Neural cell (in vitro differentiated cells): Measurements from ENCODE around the gene PPP4R2. TPM values are rescaled to one million over a fixed set of nuclear protein-coding genes. Genes with fewer than 3 reads are reported as not detected.

Source experiments
- H2AFZ ChIP-seq: fragments of 200-600, 300-800 bp; sonication (generic), shearing (Covaris generic); 2 replicates; pipeline ENCODE4 v1.6.0; 2014; ENCODE audit warnings: low read depth, mild to moderate bottlenecking, antibody characterized with exemption, low read length, moderate library complexity
- H3F3A ChIP-seq: fragments of 200-600 bp; shearing (Covaris generic); 2 replicates; pipeline ENCODE4 v1.6.1; 2016; ENCODE audit warnings: mild to moderate bottlenecking, moderate library complexity, mixed read lengths, antibody characterized with exemption, low read length; ENCODE audit not compliant: insufficient read depth, poor library complexity, severe bottlenecking
- H3K27ac ChIP-seq: fragments of 200-600, 300-800 bp; sonication (generic), shearing (Covaris generic); 2 replicates; pipeline ENCODE4 v1.5.1; 2014; ENCODE audit warnings: mild to moderate bottlenecking, low read length, moderate library complexity
- H3K27me3 ChIP-seq: fragments of 300-800, 200-600 bp; sonication (generic), shearing (Covaris generic); 2 replicates; pipeline ENCODE4 v1.6.0; 2014; ENCODE audit warnings: mild to moderate bottlenecking, low read depth, low read length, moderate library complexity; ENCODE audit not compliant: insufficient read depth
- H3K36me3 ChIP-seq: fragments of 300-800, 200-600 bp; sonication (generic), shearing (Covaris generic); 2 replicates; pipeline ENCODE4 v1.5.1; 2014; ENCODE audit warnings: mild to moderate bottlenecking, antibody characterized with exemption, low read length, moderate library complexity; ENCODE audit not compliant: insufficient read depth
- H3K4me2 ChIP-seq: fragments of 300-800, 200-600 bp; sonication (generic), shearing (Covaris generic); 2 replicates; pipeline ENCODE4 v1.6.0; 2014; ENCODE audit warnings: mild to moderate bottlenecking, low read length
- H3K4me3 ChIP-seq: fragments of 300-800, 200-600 bp; sonication (generic), shearing (Covaris generic); 2 replicates; pipeline ENCODE4 v1.5.1; 2014; ENCODE audit warnings: mild to moderate bottlenecking, low read length, moderate library complexity
- H3K79me2 ChIP-seq: fragments of 200-600 bp; shearing (Covaris generic); replicated peaks from 2 replicates; pipeline ENCODE4 v1.6.0; 2014; ENCODE audit warnings: mild to moderate bottlenecking, low read length, moderate library complexity; ENCODE audit not compliant: insufficient read depth
- H3K9ac ChIP-seq: fragments of 300-800, 200-600 bp; sonication (generic), shearing (Covaris generic); 2 replicates; pipeline ENCODE4 v1.6.1; 2016; ENCODE audit warnings: mild to moderate bottlenecking, low read length, mixed read lengths
- H3K9me2 ChIP-seq: fragments of 200-600 bp; shearing (Covaris generic); 2 replicates; pipeline ENCODE4 v1.6.1; 2016; ENCODE audit warnings: mild to moderate bottlenecking, low read length, mixed read lengths; ENCODE audit not compliant: insufficient read depth
- H3K9me3 ChIP-seq: fragments of 200-600, 300-800 bp; sonication (generic), shearing (Covaris generic); 2 replicates; pipeline ENCODE4 v1.6.1; 2016; ENCODE audit warnings: mild to moderate bottlenecking, mixed run types, low read length, moderate library complexity, mixed read lengths
- H4K20me1 ChIP-seq: fragments of 200-600 bp; shearing (Covaris generic); 2 replicates; pipeline ENCODE4 v1.6.1; 2016; ENCODE audit warnings: mild to moderate bottlenecking, mixed run types; ENCODE audit not compliant: insufficient read depth
- CTCF ChIP-seq: fragments of 450-650 bp; IDR thresholded peaks from 2 replicates; pipeline ENCODE4 v1.5.1; 2014; ENCODE audit warnings: antibody characterized with exemption, mild to moderate bottlenecking, moderate library complexity; ENCODE audit not compliant: poor library complexity, severe bottlenecking
- EP300 ChIP-seq: fragments of 450-650 bp; conservative IDR thresholded peaks from 2 replicates; pipeline ENCODE4 v1.6.1; 2014; ENCODE audit warnings: antibody characterized with exemption, mild to moderate bottlenecking, moderate library complexity; ENCODE audit not compliant: poor library complexity, severe bottlenecking
- EZH2 ChIP-seq: fragments of 200-600, 300-800 bp; shearing (Covaris generic), sonication (generic); IDR thresholded peaks from 2 replicates; pipeline ENCODE4 v1.6.1; 2014; ENCODE audit warnings: antibody characterized with exemption, low read length, borderline replicate concordance, mild to moderate bottlenecking; ENCODE audit not compliant: insufficient read depth, poor library complexity, severe bottlenecking
- MXI1 ChIP-seq: fragments of 450-650 bp; conservative IDR thresholded peaks from 2 replicates; pipeline ENCODE4 v1.6.1; 2014; ENCODE audit warnings: antibody characterized with exemption, mild to moderate bottlenecking; ENCODE audit not compliant: poor library complexity, severe bottlenecking
- POLR2AphosphoS5 ChIP-seq: IDR thresholded peaks from 2 replicates; pipeline ENCODE4 v1.6.1; 2012
- RAD21 ChIP-seq: fragments of 450-650 bp; conservative IDR thresholded peaks from 2 replicates; pipeline ENCODE4 v1.6.1; 2014; ENCODE audit warnings: antibody characterized with exemption, mild to moderate bottlenecking, moderate library complexity
- SMC3 ChIP-seq: fragments of 450-650 bp; conservative IDR thresholded peaks from 2 replicates; pipeline ENCODE4 v1.6.1; 2014; ENCODE audit warnings: antibody characterized with exemption, mild to moderate bottlenecking, moderate library complexity; ENCODE audit not compliant: poor library complexity
- TAF1 ChIP-seq: IDR thresholded peaks from 2 replicates; pipeline ENCODE4 v1.6.1; 2012; ENCODE audit warnings: low read depth
- polyA plus RNA-seq: library from polyadenylated mRNA; depleted of rRNA; stranded (reverse); fragments of >200 nt; gene quantifications from 2 replicates; pipeline ENCODE4 v1.2.3, GENCODE V29; 2014
- TF ChIP-seq, protein P1 (sequence below): IDR thresholded peaks from 2 replicates; pipeline ENCODE4 v1.6.1; 2012; ENCODE audit warnings: borderline replicate concordance

Gene PPP4R2
- polyA plus RNA-seq, 1 donor from 2014 or later = 65.5 TPM

- Histone ChIP-seq H3F3A (no peaks in the 10 kb centered on the region), H3K9me3 (no peaks in the 10 kb centered on the region), H3K36me3 (no peaks in the 10 kb centered on the region), H2AFZ (no peak overlapping the region), H3K27me3 (no peaks in the 10 kb centered on the region), H3K4me3 (no peak overlapping the region), H3K9ac (no peak overlapping the region), H3K4me2 (no peak overlapping the region), H3K9me2 (no peaks in the 10 kb centered on the region), H4K20me1 (no peaks in the 10 kb centered on the region), H3K27ac (no peak overlapping the region), H3K79me2 (no peaks in the 10 kb centered on the region)
- TF ChIP-seq TAF1 = no peak
Measured at GRCh38 chr3:73074781-73075180, 78.2 kb downstream of the PPP4R2 start.

DNA sequence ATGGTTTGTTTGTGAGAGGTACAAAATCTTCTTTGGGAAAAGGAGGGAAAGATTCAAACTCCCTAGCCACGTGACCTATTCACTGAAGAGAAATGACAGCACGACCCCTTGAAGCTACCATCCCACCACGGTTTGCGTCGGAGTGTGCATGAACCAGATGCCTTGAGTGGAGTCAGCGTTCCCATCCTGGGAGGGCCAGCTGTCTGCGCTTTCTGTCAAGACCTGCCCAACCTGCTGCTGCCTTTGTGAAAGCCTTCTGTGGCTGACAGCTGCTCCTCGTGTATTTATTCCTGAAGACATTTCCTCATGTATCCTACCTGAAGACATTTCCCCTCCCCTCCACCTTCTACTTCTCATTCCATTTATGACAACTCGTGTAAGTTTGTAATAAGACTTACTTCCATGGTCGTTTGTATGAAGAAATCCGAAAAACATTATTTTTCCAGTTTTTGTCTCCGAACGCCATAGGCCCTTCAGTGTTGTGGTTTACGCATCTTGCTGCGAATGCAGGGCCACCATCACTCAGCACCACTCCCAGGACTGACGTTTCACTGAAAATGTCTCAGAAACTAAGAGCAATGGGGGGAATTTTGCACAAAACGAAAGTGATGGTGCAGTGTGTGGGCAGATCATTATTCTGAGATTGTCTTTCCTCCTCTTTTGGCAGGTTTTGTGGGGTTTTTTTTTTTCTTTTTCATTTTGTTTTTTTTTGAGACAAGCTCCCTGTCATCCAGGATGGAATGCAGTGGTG lies 83.8 kb downstream of the PPP4R2 start:
- Histone ChIP-seq H3K4me2 (no peak overlapping the region), H3K9ac (no peak overlapping the region), H3K27me3 (no peaks in the 10 kb centered on the region), H3K79me2 (no peaks in the 10 kb centered on the region), H3K4me3 (no peak overlapping the region), H3K9me3 (no peaks in the 10 kb centered on the region), H4K20me1 (no peaks in the 10 kb centered on the region), H3K36me3 (no peaks in the 10 kb centered on the region), H3K27ac (no peak overlapping the region), H3F3A (no peaks in the 10 kb centered on the region), H3K9me2 (no peaks in the 10 kb centered on the region), H2AFZ (no peak overlapping the region)
- no peak for TF ChIP-seq RAD21
- TF ChIP-seq EP300 = no peak
- TF ChIP-seq TAF1 = no peak
- no peak for TF ChIP-seq SMC3
- no peak for TF ChIP-seq MXI1
- TF ChIP-seq CTCF = no peak
- TF ChIP-seq, protein P1, sequence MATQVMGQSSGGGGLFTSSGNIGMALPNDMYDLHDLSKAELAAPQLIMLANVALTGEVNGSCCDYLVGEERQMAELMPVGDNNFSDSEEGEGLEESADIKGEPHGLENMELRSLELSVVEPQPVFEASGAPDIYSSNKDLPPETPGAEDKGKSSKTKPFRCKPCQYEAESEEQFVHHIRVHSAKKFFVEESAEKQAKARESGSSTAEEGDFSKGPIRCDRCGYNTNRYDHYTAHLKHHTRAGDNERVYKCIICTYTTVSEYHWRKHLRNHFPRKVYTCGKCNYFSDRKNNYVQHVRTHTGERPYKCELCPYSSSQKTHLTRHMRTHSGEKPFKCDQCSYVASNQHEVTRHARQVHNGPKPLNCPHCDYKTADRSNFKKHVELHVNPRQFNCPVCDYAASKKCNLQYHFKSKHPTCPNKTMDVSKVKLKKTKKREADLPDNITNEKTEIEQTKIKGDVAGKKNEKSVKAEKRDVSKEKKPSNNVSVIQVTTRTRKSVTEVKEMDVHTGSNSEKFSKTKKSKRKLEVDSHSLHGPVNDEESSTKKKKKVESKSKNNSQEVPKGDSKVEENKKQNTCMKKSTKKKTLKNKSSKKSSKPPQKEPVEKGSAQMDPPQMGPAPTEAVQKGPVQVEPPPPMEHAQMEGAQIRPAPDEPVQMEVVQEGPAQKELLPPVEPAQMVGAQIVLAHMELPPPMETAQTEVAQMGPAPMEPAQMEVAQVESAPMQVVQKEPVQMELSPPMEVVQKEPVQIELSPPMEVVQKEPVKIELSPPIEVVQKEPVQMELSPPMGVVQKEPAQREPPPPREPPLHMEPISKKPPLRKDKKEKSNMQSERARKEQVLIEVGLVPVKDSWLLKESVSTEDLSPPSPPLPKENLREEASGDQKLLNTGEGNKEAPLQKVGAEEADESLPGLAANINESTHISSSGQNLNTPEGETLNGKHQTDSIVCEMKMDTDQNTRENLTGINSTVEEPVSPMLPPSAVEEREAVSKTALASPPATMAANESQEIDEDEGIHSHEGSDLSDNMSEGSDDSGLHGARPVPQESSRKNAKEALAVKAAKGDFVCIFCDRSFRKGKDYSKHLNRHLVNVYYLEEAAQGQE = no peak
- TF ChIP-seq POLR2AphosphoS5 = no peak
- no peak for TF ChIP-seq EZH2
